A673 (cell line): ENCODE data around the gene FLVCR2. TPM values are rescaled to one million over a fixed set of nuclear protein-coding genes. Genes with fewer than 3 reads are reported as not detected.

ENCODE experiments used
- BruUV-seq: library from RNA; stranded (reverse); fragments of 400-500 nt; replicated peaks from 2 replicates; lab custom pipeline; 2021; lab: Mats Ljungman, UMichigan
- CTCF ChIA-PET: fragments of 300-600 bp; sonication (Branson Sonifier 250); formaldehyde crosslinking; loops from one replicate; lab custom pipeline; 2022; ENCODE audit warnings: antibody characterized with exemption; lab: Charles Lee
- POLR2A ChIA-PET: fragments of 300-600 bp; sonication (Branson Sonifier 250); formaldehyde crosslinking; loops from one replicate; lab custom pipeline; 2022; ENCODE audit warnings: antibody characterized with exemption; ENCODE audit not compliant: low non-redundant PET; lab: Charles Lee
- DNase-seq: peaks from one replicate; pipeline ENCODE4 v3.0.0-alpha.2; 2015; ENCODE audit warnings: low spot score
- H3K27ac ChIP-seq: fragments of 200-600 bp; sonication (generic); 2 replicates; pipeline ENCODE4 v1.5.1; 2016; ENCODE audit warnings: mixed run types, low read depth, mild to moderate bottlenecking, mixed read lengths, antibody characterized with exemption, low read length; ENCODE audit not compliant: poor library complexity, severe bottlenecking
- H3K27me3 ChIP-seq: fragments of 200-600 bp; sonication (generic); replicated peaks from 2 replicates; pipeline ENCODE4 v1.6.1; 2017; ENCODE audit warnings: mixed run types, low read depth, mild to moderate bottlenecking, mixed read lengths, antibody characterized with exemption, low read length; ENCODE audit not compliant: insufficient read depth, poor library complexity
- H3K36me3 ChIP-seq: fragments of 200-600 bp; sonication (generic); 2 replicates; pipeline ENCODE4 v1.6.1; 2016; ENCODE audit warnings: mixed run types, mild to moderate bottlenecking, mixed read lengths, antibody characterized with exemption, low read length; ENCODE audit not compliant: insufficient read depth, poor library complexity, severe bottlenecking
- H3K4me1 ChIP-seq: fragments of 200-600 bp; sonication (generic); 2 replicates; pipeline ENCODE4 v1.6.1; 2017; ENCODE audit warnings: mixed run types, mild to moderate bottlenecking, mixed read lengths, antibody characterized with exemption, low read length; ENCODE audit not compliant: insufficient read depth, poor library complexity, severe bottlenecking
- H3K4me3 ChIP-seq: fragments of 200-600 bp; sonication (generic); 2 replicates; pipeline ENCODE4 v1.5.1; 2016; ENCODE audit warnings: low read depth, mixed run types, mild to moderate bottlenecking, mixed read lengths, low read length; ENCODE audit not compliant: poor library complexity, severe bottlenecking
- H3K9me3 ChIP-seq: fragments of 200-600 bp; sonication (generic); 2 replicates; pipeline ENCODE4 v1.6.1; 2016; ENCODE audit warnings: mixed run types, low read depth, mild to moderate bottlenecking, mixed read lengths, antibody characterized with exemption, low read length; ENCODE audit not compliant: poor library complexity, severe bottlenecking
- EZH2 ChIP-seq: fragments of 200-600 bp; sonication (generic); IDR thresholded peaks from 2 replicates; pipeline ENCODE4 v1.6.1; 2017; ENCODE audit warnings: borderline replicate concordance, low read depth, mild to moderate bottlenecking, mixed read lengths, antibody characterized with exemption, low read length; ENCODE audit not compliant: poor library complexity, severe bottlenecking
- intact Hi-C: fragments of 100-400 bp; cut with micrococcal nuclease; formaldehyde crosslinking; loops from one replicate; pipeline ENCODE4 v1.10.0; 2022; ENCODE audit not compliant: unreplicated experiment
- total RNA-seq: library from RNA; stranded (reverse); gene quantifications from 2 replicates; pipeline ENCODE4 v1.2.3, GENCODE V29; 2021
- TF ChIP-seq, protein P1 (sequence below): fragments of 300-800, 200-600 bp; sonication (generic); conservative IDR thresholded peaks from 2 replicates; pipeline ENCODE4 v1.5.1; 2017; ENCODE audit warnings: low read depth, mild to moderate bottlenecking, antibody characterized with exemption, low read length, moderate library complexity, mixed read lengths

FLVCR2 gene
- total RNA-seq, 1 experiment from 2014 or later: 3.5 TPM

DNA sequence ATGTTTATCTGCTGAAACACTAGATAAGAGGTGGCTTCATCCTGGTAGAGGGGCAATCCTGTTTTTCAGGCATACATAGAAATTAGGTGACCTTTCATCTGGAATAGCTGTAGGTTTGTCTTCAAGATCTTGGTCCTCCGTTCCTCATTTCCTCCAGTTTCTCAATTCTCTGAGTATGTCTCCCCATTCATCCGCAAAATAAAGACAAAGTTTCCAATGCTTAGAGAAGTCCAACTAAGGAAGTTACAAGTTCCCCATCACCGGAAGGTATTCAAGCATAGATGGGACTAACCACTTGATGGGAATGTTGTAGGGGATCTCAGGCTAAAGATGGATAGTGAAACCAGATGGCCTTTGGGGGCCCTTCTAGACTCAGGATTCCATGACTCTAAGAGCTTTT, 48.0 kb downstream of the FLVCR2 start:
- intact Hi-C loops: no loop called here
- Histone ChIP-seq H3K9me3 (no peaks in the 10 kb centered on the region), H3K4me3 (no peak overlapping the region), H3K27ac (no peak overlapping the region), H3K36me3 (no peaks in the 10 kb centered on the region), H3K4me1 (no peaks in the 10 kb centered on the region), H3K27me3 (no peaks in the 10 kb centered on the region)
- BruUV-seq: no TSS peak
- POLR2A ChIA-PET: no interaction called here
- no peak for TF ChIP-seq EZH2
- TF ChIP-seq, protein P1, sequence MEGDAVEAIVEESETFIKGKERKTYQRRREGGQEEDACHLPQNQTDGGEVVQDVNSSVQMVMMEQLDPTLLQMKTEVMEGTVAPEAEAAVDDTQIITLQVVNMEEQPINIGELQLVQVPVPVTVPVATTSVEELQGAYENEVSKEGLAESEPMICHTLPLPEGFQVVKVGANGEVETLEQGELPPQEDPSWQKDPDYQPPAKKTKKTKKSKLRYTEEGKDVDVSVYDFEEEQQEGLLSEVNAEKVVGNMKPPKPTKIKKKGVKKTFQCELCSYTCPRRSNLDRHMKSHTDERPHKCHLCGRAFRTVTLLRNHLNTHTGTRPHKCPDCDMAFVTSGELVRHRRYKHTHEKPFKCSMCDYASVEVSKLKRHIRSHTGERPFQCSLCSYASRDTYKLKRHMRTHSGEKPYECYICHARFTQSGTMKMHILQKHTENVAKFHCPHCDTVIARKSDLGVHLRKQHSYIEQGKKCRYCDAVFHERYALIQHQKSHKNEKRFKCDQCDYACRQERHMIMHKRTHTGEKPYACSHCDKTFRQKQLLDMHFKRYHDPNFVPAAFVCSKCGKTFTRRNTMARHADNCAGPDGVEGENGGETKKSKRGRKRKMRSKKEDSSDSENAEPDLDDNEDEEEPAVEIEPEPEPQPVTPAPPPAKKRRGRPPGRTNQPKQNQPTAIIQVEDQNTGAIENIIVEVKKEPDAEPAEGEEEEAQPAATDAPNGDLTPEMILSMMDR: no peak
- DNase-seq: no peak
- CTCF ChIA-PET: no interaction called here

DNA sequence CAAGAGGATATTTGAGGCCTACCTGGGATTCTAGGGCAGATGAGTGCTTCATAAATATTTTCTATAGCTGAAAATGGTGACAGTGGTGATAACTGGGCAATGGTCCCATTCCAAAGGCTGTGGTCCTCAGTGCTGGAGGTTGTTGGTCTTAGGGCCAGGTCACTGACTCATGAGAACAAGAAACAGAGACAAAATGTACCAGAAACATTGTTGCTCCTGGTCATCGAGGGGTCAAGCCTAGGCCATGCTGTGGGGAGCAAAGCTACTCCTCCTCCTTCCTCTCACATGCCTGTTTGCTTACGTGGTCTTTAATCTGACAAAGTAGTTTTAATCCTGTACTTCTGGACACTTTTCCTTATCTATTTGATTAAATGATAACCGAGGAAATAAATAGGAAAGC, 48.4 kb downstream of the FLVCR2 start:
- ChIA-PET CTCF (no interaction called here), POLR2A (no interaction called here)
- H3K27me3 ChIP-seq: no peaks in the 10 kb centered on the region
- DNase-seq: no peak
- intact Hi-C loops: no loop called here
- H3K36me3 ChIP-seq: no peaks in the 10 kb centered on the region
- H3K4me3 ChIP-seq: no peak overlapping the region
- no peaks in the 10 kb centered on the region for H3K4me1 ChIP-seq
- H3K9me3 ChIP-seq: no peaks in the 10 kb centered on the region
- TF ChIP-seq EZH2: no peak
- TF ChIP-seq, protein P1: no peak
- BruUV-seq: no TSS peak
- no peak overlapping the region for H3K27ac ChIP-seq

DNA sequence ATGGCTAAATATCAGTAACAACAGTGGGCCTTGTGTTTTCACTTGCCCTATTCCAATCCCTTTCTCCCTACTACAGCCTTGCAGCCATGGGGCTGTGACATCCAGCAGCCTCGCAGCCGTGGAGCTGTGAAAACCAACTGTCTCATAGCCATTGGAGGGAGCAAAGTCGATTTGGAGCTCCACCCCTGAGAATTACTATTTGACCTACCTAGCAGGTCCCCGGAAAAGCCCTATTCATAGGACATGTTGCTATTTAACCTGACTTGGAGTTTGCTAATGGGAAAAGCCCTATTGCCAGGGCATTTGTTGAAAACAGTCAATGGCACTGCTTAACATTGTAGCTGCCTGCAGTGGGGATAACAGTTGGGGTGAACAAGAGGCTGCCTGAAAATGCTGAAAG, 49.0 kb downstream of the FLVCR2 start:
- CTCF ChIA-PET: no interaction called here

More for the DNA sequence above, 49.0 kb downstream of the FLVCR2 start:
- BruUV-seq: no TSS peak
- no peak for TF ChIP-seq EZH2
- TF ChIP-seq, protein P1: no peak
- no peak overlapping the region for H3K4me3 ChIP-seq
- no peaks in the 10 kb centered on the region for H3K27me3 ChIP-seq
- intact Hi-C loops: no loop called here
- no peaks in the 10 kb centered on the region for H3K36me3 ChIP-seq
- POLR2A ChIA-PET: no interaction called here
- H3K4me1 ChIP-seq: no peaks in the 10 kb centered on the region
- H3K9me3 ChIP-seq: no peaks in the 10 kb centered on the region
- no peak overlapping the region for H3K27ac ChIP-seq
- DNase-seq: no peak
